SIG-M5 (cell line): Measurements from ENCODE around the gene RNF224.

Source experiments
- DNase-seq: peaks from one replicate; lab custom pipeline; 2025; lab: John Stamatoyannopoulos, UW

Gene RNF224

GRCh38 chr9:137227054-137227852, at the start of gene RNF224:
RNF224 (plus strand) TSS chr9:137227502; CDS start chr9:137228336, 834 bp downstream.
- DNase-seq, result no peak

DNA sequence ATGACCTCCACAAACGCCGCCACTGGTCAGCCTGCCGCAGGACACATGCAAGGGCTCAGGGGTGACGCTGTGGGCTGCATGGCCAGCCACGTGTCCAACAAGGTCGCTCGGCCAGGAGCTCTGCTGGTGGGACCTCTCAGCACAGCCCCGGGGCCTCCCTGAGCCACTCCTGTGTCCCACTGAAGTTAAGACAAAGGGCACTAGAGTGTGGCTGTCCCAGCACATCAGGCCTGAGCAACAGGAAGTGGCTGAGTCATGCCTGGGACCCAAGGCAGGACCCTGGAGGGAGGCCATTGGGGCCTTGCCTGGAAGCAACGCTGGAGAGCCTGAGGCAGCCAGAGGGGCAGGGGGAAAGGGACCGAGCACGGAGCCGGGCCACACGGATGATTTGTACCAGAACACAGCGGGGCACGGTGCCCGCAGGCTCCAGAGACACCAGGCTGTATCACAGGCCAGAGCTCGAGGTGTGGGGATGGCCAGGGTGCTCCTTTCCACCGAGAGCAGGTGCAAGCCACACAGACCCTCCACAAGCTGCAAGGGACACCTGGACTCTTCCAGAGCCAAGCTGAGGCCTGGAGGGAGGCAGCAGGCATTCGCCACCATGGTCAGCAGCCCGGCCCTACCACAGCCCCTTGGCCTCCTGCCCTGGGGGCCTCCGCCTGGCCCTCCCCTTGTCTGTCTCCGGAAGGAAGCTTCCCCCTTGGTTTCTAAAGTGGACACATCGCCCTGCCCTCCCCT, 48.9 kb upstream of the RNF224 start:
- DNase-seq, result no peak

- DNase-seq, result no peak
Measured at GRCh38 chr9:137178939-137179630, 48.2 kb upstream of the RNF224 start.

- DNase-seq, result no peak
Measured at GRCh38 chr9:137179761-137180160, 47.5 kb upstream of the RNF224 start.

DNA sequence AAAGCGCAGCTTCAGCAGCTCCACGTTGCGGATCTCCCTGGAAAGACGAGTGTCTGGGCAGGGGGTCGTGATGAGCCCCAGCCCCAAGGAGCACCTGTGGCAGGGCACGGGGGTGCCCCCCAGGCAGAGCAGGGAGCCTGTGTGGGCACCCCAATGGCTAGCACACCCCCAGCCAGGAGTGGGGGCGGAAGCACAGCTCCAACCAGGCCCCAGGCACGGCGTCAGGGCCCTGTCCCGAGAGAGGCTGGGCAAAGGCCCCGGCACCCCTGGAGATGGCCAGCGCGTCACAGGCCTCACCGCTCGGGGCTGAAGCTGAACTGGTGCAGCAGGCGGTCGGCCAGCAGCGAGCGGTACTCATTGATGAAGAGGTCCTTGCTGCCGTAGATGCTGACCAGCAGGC, 46.8 kb upstream of the RNF224 start:
- no peak for DNase-seq

DNA sequence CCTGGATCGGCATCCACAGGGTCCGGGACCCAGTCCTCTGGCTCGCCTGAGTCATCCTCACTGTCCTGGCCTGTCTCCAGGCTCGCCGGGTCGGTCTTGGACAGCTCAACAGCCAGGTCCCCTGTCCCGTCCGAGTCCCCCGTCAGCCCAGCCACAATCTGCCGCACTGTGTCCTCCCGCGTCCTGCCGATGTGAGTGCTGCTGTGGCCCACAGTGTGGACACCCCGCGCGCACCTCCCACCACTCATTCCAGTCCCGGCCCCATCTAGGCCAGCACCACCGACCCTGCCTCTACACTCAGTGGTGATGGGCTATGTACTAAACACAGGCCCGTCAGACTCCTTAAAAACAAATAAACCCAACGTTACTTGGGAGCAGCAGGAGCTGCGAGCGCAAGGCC, 45.6 kb upstream of the RNF224 start:
- no peak for DNase-seq

GRCh38 chr9:137182836-137183235, 44.5 kb upstream of the RNF224 start:
- DNase-seq, result no peak

DNA sequence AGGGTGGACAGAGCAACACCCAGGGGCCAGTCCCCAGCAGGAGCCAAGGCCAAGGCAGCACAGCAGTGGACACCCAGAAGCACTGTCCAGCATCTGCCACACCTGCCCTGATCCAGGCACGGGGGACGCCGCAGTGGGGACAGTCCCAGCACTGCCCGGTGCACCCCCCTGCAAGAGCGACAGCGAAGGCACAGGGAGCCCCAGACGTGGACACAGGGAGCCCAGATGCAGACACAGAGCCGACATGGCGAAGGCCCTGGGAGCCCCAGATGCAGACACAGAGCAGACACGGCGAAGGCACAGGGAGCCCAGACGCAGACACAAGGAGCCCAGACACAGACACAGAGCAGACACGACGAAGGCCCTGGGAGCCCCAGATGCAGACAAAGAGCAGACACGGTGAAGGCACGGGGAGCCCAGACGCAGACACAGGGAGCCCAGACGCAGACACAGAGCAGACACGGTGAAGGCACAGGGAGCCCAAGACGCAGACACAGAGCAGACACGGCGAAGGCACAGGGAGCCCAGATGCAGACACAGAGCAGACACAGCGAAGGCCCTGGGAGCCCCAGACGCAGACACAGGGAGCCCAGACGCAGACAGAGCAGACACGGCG, 43.2 kb upstream of the RNF224 start:
- DNase-seq, result no peak

DNA sequence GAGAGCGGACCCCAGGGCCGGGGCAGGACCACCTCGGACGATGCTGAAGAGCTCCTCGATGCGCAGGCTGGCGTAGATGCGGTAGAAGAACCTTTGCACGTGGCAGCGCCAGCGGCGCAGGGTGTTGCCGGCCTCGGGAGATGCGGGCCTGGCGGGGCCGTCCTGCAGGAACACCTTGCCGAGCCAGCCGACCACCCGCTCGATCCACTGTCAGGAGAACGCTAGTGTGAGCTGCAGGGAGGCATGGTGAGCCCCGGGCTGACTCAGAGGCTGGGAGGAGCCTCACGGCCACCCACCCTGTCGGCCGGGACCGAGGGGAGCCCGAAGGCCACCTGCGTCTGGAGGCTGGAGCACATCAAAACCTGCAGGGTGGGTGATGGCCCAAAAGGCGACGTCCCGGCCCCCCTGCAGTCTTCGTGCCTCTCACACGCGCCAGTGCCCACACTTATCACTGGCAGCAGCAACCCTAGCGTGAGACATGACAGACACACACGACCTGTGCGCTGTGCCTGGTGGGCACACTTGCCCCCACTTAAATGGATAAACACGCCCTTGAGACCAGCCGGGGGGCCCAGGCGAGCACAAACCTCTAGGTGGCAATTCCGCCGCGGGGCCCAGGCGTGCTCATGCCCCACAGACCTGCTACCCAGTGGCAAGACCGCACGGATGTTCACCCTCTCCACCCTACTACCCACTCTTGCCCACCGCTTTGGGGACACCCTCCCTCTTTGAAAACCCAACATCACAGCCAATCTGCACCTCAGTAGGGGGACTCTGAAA, 42.2 kb upstream of the RNF224 start:
- DNase-seq, result no peak

GRCh38 chr9:137185921-137186320, 41.4 kb upstream of the RNF224 start:
- DNase-seq, result no peak

DNA sequence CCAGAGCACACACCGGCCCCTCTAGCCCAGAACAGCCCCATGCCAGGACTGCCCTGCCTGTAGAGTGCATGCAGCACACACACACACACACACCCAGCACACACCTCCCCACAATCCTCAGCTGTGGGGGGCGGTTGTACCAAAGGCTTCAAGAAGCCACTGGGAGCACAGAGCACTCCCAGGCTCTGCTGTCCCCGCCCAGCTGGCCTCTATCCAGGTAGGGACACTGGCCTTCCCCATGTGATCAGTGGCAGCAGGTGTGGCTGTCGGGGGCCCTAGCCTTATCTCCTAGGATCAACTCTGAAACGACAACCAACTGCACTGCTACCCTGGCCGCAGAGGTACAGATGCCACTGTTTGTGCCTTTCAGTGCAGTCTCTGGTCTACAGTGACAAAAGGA, 40.9 kb upstream of the RNF224 start:
- DNase-seq, result no peak

GRCh38 chr9:137187386-137187785, 39.9 kb upstream of the RNF224 start:
- DNase-seq, result no peak

DNA sequence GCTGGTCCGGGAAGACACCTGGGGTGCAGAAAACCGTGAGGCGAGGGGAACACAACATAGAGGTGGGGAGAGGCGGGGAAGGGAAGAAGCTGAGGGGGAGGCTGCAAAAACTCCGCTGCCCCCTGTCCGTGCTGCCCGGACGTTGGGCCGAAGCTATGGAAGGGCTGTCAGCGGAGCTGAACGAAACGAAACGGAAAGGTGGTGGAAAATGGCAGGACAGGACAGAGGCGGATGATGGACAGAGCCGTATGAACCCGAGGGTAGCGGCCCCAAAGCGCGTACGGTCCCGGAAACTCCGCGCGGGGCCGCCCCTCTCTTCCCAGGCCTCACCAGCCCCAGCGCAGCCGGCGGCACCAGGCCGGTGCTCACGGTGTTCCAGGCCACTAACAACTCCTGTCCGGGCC, 39.2 kb upstream of the RNF224 start:
- DNase-seq, result no peak

GRCh38 chr9:137188490-137189296, 38.6 kb upstream of the RNF224 start, which contains the start of the genes ANAPC2 and SSNA1:
ANAPC2 (minus strand) TSS chr9:137188560; CDS start chr9:137188532, 28 bp downstream.
SSNA1 (plus strand) TSS chr9:137188676; CDS start chr9:137188727, 51 bp downstream.
- DNase-seq, result peak; percentile 2

GRCh38 chr9:137189297-137190295, 37.7 kb upstream of the RNF224 start:
- DNase-seq, result no peak

GRCh38 chr9:137190315-137190856, 36.9 kb upstream of the RNF224 start:
- no peak for DNase-seq

DNA sequence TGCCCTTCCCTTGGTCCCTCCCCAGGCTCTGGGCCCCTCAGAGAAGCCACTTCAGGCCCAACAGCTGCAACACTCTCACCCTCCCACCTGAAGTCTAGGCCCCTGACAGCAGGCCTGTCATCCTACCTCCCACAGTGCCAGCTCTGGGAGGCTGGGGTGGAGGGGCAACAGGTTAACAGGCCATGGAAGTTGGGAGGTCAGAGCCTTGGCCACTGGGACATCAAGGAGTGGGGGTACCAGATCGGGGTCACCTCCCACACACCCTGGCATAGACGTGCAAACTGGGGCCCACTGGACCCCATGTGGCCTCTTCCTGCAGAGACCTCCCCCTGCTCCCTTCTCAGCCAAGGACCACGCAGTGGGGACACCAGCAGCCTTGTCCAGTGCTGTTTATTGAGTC, 36.1 kb upstream of the RNF224 start:
- DNase-seq, result no peak

- no peak for DNase-seq
Measured at GRCh38 chr9:137191691-137192447, 35.4 kb upstream of the RNF224 start.
